Stimulated activated CD8-positive, alpha-beta memory T cell treated with anti-CD3 and anti-CD28 coated beads, Interleukin-7, amount 100 ng/mL, for 24 hours (primary cell): ENCODE results near the gene LIX1L.

ENCODE experiments used
- DNase-seq: peaks from one replicate; pipeline ENCODE4 v3.0.0-alpha.2; 2020; ENCODE audit warnings: low read depth

The LIX1L gene

GRCh38 chr1:145985502-145986439 is 28.0 kb upstream of the LIX1L start:
- DNase-seq: no peak

- DNase-seq: no peak
Measured at GRCh38 chr1:145985129-145985501, 27.3 kb upstream of the LIX1L start.

DNA sequence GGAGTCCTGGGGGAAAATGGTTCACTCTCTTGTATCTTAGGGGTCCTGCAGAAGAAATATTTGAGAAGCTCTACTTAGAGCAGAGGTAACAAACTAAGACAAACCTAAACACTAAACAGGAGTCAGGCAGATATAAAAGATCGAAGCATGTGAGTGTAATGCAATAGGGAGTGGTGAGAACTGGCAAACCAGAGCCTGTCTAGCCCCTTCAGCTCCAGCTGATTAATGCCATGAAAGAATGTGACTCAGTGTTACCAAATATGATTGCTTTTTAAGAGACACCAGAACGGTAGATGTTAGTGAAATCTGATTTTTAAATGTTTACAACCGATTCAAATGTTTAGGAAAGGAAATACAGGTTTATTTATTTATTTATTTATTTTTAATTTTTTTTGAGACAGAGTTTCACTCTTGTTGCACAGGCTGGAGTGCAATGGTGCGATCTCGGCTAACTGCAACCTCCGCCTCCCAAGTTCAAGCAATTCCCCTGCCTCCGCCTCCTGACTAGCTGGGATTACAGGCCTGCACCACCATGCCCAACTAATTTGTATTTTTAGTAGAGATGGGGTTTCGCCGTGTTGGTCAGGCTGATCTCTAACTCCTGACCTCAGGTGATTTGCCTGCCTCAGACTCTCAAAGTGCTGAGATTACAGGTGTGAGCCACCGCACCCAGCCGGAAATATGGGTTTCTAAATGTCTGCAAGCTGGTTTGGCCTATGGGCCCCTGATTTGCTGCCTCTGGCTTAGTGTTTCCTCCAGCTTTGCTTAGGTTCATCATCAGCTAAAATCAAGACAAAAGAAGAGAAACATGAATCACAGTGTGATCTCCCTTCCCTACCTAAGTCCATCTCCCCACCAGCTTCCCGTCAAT is 26.4 kb upstream of the LIX1L start:
- no peak for DNase-seq

GRCh38 chr1:145983206-145983675 is 25.4 kb upstream of the LIX1L start:
- no peak for DNase-seq

GRCh38 chr1:145982010-145982723 is 24.4 kb upstream of the LIX1L start:
- no peak for DNase-seq

DNA sequence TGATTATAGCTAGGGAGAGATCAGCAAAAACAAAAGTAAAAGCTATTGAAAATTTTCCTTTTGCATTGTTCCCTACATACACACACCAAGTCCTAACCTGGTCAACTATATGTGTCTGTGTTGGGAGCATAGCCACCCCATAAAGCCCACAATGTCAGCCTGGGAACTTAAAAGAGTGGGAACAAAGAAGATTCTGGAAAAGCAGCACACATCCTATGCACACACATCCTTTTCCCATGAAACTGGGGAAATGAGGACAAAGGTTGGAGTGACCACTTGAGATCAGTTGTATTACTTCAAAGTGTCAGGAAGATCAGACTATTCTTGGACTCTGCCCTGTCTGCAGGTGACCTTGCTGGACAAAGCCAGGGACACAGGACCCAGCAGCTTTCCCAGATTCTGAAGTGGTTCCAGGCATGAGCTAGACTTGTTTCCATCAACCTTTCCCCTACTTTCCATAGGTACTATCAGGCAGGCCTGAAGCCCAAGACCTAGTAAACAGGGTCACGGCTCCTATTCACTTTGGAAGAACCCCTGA is 22.7 kb upstream of the LIX1L start:
- DNase-seq: no peak

- no peak for DNase-seq
Measured at GRCh38 chr1:145979746-145980456, 22.1 kb upstream of the LIX1L start.

DNA sequence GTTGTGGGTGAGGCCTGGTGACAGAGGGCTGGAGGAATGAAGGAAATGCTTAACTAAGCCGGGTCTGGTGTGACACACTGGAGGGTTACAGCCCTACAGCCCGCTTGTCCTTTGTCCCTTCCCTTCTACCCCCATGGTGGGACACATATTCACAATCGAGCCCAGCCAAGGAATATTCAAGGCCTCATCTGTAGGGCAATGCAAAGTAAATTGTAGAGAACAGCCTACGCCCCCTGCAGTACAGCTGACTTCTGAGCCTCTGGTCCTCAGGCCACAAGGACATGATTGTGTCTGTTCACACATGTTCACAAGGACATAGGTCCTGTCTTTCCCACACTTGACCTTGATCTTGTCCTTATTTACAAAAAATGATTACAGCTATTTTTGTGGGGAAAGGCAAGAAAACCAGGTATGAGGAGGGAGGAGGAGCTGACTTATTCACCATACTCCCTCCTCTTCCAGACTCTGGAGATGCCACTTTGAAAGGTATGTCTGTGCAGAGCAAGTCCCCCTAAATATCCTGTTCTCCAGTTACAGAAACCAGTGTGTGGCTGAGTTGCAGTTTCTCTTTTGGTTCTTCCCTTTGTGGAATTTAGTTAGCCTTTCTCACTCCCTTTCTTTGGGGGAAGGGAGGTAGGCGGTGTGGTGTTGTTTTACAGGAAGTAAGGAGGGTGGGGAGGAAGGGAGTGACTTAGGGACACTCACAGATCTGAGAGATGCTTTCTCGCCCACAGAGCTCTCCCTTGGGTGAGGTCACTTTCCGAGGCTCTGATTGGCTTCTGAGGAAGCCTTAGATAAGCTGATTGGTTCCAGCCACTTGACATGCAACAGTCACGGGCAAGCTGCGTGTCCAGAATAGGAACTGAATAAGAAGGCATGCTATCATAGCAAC is 21.3 kb upstream of the LIX1L start:
- DNase-seq: no peak

- DNase-seq: no peak
Measured at GRCh38 chr1:145978471-145978853, 20.6 kb upstream of the LIX1L start.

- no peak for DNase-seq
Measured at GRCh38 chr1:145977486-145978470, 20.0 kb upstream of the LIX1L start.

DNA sequence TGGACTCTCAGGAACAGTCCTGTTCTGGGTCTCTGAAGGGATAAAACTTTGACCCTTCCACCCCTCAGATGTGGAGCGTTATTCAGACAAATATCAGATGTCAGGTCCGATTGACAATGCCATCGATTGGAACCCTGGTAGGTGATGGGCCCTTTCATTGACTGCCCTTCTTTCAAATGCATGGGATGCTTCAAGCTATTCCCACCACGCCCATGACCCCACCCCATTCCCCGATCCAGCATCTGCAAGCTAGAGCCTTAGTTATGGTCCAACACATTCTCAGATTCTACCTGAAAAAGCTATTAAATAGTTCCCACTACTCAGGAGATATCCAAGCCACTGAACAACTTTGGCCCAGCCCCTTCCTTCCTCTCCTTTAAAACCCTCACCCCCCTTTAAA is 19.2 kb upstream of the LIX1L start:
- no peak for DNase-seq

DNA sequence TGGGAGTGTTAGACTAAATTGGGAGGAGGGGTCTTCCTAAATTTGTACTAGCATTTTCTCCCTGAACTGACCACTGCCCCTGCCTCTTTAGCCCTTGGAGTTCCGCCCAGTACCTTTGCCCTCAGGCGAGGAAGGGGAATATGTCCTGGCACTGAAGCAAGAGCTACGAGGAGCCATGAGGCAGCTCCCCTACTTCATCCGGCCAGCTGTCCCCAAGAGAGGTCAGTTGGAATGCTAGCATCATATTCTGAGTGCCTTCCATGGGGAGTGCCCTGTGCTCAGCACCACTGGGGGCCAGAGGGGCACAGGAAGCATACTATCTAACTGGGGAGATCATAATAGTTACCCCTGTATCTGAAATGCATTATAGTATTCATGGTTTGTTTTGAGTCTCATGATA is 17.4 kb upstream of the LIX1L start:
- DNase-seq: no peak

- DNase-seq: no peak
Measured at GRCh38 chr1:145974721-145975120, 16.9 kb upstream of the LIX1L start.

- no peak for DNase-seq
Measured at GRCh38 chr1:145972580-145972979, 14.8 kb upstream of the LIX1L start.

DNA sequence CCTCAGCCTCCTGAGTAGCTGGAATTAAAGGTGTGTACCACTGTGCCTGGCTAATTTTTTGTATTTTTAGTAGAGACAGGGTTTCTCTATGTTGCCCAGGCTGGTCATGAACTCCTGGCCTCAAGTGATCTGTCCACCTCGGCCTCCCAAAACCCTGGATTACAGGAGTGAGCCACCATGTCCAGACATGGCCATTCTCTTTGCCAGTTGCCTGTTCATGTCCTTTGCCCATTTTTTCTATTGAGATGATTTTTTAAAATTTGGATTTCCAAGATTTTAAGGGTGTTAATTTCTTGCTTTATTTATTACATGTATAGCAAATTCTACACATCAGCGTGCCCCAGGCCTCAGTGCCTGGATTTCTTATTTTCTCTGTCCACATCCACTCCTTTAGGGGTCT is 9.5 kb upstream of the LIX1L start:
- DNase-seq: no peak

GRCh38 chr1:145965119-145965744 is 7.4 kb upstream of the LIX1L start:
- DNase-seq: no peak

- peak; percentile 81 for DNase-seq
Measured at GRCh38 chr1:145964328-145965118, 6.7 kb upstream of the LIX1L start, which contains the start of the genes ANKRD34A and POLR3GL. TSS of gene ANKRD34A (minus strand) at chr1:145964575. CDS start at chr1:145961759, 2,816 bp downstream. TSS of gene POLR3GL (plus strand) at chr1:145964690. CDS start at chr1:145974866, 10,176 bp downstream.
